ENCODE data around the gene CNTN2. TPM values are rescaled to one million over a fixed set of nuclear protein-coding genes. Genes with fewer than 3 reads are reported as not detected.
A peak's percentile ranks its signal among the peaks of the same experiment; 100 is the strongest.

Gene CNTN2
- total RNA-seq, 1 experiment from 2014 or later: not detected

GRCh38 chr1:205053296-205053695, 10.3 kb downstream of the CNTN2 start:
- DNase-seq (ENCODE audit: low read depth): no peak

GRCh38 chr1:205054013-205054412, 11.0 kb downstream of the CNTN2 start:
- no peak for DNase-seq (ENCODE audit: low read depth)

GRCh38 chr1:205056188-205056611, 13.2 kb downstream of the CNTN2 start:
- DNase-seq (ENCODE audit: low read depth): no peak

GRCh38 chr1:205056956-205057568, 14.1 kb downstream of the CNTN2 start:
- no peak for DNase-seq (ENCODE audit: low read depth)

GRCh38 chr1:205057808-205058575, 15.0 kb downstream of the CNTN2 start:
- DNase-seq (ENCODE audit: low read depth): no peak

GRCh38 chr1:205058853-205059252, 15.8 kb downstream of the CNTN2 start:
- no peak for DNase-seq (ENCODE audit: low read depth)

GRCh38 chr1:205059660-205060059, 16.6 kb downstream of the CNTN2 start:
- no peak for DNase-seq (ENCODE audit: low read depth)

GRCh38 chr1:205060746-205061145, 17.7 kb downstream of the CNTN2 start:
- no peak for DNase-seq (ENCODE audit: low read depth)

- no peak for DNase-seq (ENCODE audit: low read depth)
Measured at GRCh38 chr1:205061227-205061626, 18.2 kb downstream of the CNTN2 start.

GRCh38 chr1:205061665-205062069, 18.7 kb downstream of the CNTN2 start:
- peak; percentile 42 for DNase-seq (ENCODE audit: low read depth)

- DNase-seq (ENCODE audit: low read depth): no peak
Measured at GRCh38 chr1:205062319-205062718, 19.3 kb downstream of the CNTN2 start.

GRCh38 chr1:205062895-205063294, 19.9 kb downstream of the CNTN2 start:
- no peak for DNase-seq (ENCODE audit: low read depth)

GRCh38 chr1:205064301-205064700, 21.3 kb downstream of the CNTN2 start:
- no peak for DNase-seq (ENCODE audit: low read depth)

- DNase-seq (ENCODE audit: low read depth): no peak
Measured at GRCh38 chr1:205064741-205065316, 21.8 kb downstream of the CNTN2 start.

- DNase-seq (ENCODE audit: low read depth): no peak
Measured at GRCh38 chr1:205065666-205066065, 22.7 kb downstream of the CNTN2 start.

GRCh38 chr1:205066141-205066818, 23.3 kb downstream of the CNTN2 start:
- no peak for DNase-seq (ENCODE audit: low read depth)

- no peak for DNase-seq (ENCODE audit: low read depth)
Measured at GRCh38 chr1:205067031-205067430, 24.0 kb downstream of the CNTN2 start.

GRCh38 chr1:205068001-205068400, 25.0 kb downstream of the CNTN2 start:
- DNase-seq (ENCODE audit: low read depth): no peak

- DNase-seq (ENCODE audit: low read depth): no peak
Measured at GRCh38 chr1:205068457-205069040, 25.5 kb downstream of the CNTN2 start.

- DNase-seq (ENCODE audit: low read depth): no peak
Measured at GRCh38 chr1:205069371-205070125, 26.5 kb downstream of the CNTN2 start.

- DNase-seq (ENCODE audit: low read depth): no peak
Measured at GRCh38 chr1:205071028-205071409, 28.0 kb downstream of the CNTN2 start.
